Hematopoietic multipotent progenitor cell treated with erythropoietin and hydrocortisone succinate and interleukin-3 and kit ligand, for 6 days (in vitro differentiated cells): ENCODE measurements around the gene TEP1.
A peak's percentile ranks its signal among the peaks of the same experiment; 100 is the strongest.

Source experiments
- DNase-seq: peaks from one replicate; pipeline ENCODE4 v3.0.0-alpha.2; 2015

The TEP1 gene

DNA sequence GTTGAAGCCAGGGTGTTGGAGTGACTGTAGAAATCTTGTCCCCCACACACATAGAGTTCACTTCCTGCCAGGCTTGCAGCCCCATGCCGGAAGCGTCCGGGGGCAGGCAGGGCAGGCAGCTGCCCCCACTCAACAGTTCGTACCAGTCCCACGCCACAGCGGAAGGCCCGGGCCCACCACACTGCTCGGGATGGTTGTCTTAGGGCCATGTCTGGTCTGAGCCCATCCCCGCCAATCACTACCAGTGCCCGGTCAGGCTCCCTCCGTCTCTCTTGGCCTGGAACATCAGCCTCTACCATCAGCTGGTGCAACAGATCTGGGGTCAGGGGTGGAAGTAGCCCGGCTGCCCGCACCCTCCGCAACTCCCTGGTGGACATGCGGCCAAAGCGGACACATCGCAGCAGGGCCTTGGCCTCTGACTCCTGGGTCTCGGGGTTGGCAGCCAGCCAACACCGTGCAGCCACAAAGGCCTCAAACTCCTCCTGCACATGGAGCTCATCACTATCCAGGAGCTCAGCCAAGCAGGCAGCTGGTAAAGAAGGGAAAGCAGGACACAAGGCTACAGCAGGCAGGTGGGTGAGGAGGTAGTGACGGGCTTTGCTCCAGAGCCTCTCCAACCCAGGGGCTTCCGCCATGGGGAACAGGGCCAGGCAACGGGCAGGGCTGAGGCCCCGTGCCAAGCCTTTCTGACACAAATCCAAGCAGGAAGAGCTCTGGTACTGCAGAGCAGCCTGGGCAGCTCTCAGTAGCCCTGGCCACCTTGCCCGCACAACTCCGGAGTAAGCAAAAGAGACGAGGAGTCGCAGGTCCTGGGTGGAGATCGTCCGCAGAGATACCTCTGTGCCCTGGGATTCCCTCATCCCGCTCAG is 16.7 kb upstream of the TEP1 start:
- no peak for DNase-seq

DNA sequence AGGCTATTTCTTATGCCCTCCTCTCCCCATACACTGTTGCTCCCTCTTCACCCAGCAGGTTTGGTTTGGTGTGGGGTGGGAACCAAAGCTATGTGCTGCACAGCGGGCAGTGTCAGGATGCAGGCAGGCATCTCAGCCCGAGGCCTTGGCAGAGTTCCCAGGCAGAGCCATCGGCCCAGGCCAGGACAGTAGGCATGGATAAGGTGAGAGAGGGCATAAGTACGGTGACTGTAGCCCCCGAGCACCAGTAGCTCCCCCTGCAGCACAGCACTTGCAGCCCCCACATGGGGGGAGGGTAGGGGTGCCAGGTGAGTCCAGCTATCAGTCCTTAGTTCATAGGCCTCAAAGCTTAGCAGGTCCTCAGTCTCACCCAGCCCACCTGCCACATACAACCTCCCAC is 15.5 kb upstream of the TEP1 start:
- DNase-seq: no peak

DNA sequence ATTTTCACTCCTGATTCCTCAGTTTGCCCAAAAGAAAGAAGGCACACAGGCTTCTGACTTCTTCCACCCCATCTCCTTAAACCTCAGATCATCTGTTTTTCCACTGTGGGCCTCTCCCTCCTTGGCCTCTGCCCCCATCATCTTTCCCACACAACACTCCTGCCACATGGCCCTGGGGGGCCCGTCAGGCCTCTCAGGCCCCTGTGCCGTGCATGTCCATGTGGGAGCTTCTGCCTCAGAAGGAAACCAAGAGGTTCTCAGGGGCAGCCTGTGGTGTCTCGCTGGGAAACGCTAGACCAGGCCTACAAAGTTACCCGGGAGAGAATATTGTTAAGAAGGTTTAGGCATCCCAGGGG is 14.7 kb upstream of the TEP1 start:
- no peak for DNase-seq

DNA sequence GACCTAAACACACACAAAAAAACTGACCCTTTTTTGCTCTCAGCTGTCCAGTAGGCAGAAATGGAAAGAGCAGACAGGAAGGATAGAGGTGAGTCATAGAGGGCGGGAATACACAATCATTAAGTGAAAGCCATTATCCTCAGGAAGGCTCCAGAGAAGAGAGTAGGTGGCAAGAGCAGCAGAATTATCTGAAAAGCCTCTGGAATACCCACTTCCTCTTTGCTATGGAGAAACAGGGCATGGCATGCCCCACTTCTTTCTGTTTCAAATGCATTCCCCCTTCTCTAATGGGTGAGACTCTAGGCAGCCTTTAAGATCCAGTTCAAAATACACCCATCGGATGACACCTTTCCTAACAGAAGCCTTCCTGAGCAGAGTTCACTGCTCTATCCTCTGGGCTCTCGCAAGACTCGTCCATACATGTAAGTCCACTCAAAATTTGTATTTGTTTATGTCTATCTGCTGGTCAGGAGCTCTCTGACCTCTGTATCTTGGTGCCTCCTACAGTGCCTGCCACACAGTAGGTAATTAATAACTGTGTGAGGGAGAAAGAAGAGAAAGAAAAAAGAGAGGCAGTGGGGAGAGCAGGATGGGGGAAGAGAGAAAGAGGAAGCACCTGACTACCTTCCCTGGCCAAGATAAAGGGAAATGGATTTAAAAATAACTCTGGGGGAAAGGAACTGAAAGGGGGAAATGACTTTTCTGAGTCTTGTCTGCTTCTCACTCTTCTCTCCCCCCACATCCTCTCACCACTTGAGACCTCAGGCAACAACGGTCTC is 14.1 kb upstream of the TEP1 start:
- peak; percentile 60 for DNase-seq

DNA sequence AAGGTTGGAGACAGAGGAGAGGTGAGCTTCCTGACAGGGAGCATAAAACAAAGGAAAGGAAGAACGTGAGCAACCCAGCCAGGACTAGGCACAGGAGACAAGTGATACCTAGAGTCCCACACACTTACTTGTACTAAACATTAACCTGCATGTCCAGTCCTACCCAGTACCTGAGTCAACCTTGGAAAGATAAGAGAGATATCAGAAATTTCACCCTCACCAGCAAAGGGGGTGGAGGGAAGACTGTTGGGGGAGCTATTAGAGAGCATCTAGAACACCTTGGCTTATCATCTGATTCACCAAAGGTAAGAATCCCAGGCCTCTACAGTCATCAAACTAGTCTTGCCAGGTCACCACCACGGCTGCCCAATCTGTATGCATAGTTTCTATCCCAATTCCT is 11.6 kb upstream of the TEP1 start:
- DNase-seq: no peak

DNA sequence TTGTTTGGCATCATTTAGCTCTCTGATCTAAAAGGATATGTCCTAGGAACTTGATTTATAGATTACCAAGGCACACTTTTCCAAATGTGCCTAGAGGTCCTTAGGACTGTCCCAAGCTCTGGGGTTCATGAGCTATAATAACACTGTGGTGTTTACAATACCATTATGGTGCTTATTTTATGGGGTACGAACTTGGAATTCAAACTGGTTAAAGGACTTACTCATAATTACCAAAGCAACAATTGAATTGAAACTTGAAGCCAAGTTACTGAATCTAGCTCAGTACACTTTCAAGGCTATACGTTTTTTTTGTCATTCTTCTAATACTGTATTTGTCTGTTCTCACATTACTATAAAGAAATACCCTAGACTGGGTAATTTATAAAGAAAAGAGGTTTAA is 9.6 kb upstream of the TEP1 start:
- DNase-seq: no peak

DNA sequence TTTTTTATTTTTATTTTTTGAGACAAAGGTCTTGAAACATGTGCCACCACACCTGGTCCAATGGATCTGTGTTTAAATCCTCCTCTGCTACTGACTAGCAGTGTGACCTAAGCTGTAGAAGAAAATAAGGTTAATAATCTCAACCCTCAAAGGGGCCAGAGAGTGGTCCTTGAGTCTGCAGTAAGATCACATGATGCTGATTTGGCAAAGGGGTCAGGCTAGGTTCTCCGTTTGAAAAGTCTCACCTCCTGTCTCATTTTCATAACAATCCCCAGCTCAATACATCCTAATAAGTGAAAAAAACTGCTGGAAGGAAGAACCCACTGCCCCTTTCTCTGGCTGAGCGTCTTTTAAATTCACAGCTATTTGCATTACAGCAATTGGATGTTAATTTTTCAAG is 8.0 kb upstream of the TEP1 start:
- DNase-seq: no peak

DNA sequence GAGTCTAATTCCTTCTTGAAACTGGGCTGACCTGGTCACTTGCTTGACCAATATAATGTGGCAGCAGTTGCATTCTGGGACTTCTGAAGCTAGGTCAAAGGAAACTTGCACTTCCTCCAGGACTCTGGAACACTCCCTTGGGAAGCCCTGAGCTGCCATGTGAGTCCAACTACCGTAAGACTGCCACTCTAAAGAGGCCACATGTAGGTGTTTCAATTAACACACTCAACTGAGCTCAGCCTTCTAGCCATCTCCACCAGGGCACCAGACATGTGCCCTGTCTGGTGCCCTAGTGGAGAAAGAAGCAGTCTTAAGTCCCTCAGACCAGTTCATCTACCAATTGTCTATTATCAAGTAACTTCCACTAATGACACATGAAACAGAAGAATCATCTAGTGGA is 6.1 kb upstream of the TEP1 start:
- DNase-seq: no peak

DNA sequence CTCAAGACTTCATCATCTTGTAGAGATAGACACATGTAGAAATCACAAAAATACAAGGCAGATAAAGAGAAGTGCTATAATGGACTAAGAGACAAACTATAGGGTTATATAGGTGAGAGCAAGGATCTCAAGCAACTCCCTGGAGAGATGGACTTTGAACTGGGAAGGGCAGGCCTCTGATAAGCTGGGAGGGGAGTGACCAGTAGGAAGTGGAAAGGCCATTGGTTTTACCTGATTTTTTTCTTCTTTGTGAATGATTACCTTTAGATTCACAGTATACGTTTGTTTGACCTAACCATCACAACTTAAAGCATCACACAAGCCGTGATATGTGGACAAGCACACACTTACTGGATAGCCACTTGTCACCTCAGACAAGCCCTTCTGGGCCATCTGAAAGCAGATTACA is 5.2 kb upstream of the TEP1 start:
- no peak for DNase-seq

DNA sequence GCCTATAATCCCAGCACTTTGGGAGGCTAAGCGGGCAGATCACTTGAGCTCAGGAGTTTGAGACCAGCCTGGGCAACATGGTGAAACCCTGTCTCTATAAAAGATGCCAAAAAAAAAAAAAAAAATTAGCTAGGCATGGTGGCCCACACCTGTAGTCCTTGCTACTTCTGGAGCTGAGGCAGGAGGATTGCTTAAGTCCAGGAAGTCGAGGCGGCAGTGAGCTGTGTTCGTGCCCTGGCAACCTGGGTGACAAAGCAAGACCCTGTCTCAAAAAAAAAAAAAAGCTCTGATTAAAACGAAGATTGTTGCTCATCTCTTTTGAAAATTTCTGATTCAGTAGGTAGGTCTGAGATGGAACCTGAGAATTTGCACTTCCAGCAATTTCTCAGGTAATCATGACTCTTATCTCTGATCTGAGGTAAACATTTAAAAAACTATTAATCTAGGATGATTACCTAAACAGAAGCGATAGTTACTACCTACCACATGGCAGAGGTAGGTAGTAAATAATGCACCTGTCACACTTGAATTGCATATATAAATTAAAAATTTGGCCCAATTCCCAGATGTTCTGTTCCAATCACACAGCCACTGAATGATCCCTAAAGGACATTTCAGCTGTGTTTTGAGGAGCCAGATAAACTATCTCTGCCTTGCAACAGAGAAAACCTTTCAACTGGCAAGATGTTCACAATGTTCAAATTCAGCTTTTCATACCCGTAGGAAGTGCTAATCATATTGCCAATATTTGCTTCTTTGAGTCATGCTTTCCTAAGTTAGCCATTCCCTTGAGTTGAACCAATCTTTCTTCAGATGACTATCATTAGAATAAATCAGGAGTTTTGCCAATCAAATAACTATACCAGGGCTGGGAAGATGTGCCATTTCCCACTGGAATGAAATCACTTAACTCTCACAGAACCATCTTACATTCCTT is 4.2 kb upstream of the TEP1 start:
- DNase-seq: peak; percentile 11

DNA sequence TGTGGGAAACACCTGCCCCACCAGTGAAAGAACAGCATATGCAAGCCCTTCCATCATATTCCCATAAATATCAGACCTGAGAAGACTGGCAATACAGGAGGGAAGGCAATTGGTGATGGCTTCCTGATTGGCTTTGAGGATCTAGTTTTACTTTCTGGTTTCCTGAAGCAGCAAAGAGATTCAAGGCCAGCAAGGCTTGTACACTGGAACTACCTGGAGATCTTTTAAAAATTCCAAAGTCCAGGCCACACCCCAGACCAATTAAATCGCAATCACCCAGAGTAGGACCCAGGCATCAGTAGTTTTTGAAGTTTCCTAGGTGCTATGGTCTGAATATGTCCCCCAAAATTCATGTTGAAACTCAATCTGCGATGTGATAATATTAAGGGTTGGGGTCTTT is 2.9 kb upstream of the TEP1 start:
- DNase-seq: no peak

DNA sequence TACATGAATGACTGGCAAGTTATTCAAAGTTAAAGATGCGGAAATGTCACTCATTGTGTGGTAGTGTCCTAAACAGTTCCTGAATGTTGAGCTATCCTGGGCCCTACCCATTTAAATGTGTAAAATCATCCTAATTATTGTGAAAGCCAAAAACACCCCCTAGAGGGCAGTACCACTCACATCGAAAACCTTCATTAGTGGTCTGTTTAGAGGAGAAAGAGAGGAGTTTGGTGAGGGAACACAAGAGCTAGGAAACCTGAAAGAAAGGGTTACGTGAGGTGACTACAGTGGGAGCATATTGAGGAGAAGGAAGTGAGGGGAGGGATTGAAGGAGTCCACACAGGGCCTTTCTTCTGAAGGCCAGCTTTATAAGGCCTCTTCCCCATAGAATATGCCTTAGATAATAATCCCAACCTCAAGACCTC is 2.5 kb upstream of the TEP1 start:
- DNase-seq: peak; percentile 90

DNA sequence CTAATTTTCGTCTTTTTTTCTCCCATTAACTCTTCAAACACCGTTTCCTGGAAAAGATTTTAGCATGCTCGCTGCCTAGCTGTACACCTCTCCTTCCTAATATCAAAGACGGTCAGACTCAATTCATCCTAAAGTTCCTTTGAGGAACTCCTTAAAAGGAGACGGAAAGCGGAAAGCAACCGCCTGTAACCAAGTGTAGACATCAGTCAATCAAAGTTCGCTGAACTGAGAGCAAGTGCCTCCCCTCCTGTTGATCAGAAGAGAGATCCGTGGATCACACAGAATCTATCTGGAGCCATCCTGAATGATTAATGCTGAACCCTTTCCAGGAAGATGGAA is 412 bp upstream of the TEP1 start:
- peak; percentile 51 for DNase-seq

DNA sequence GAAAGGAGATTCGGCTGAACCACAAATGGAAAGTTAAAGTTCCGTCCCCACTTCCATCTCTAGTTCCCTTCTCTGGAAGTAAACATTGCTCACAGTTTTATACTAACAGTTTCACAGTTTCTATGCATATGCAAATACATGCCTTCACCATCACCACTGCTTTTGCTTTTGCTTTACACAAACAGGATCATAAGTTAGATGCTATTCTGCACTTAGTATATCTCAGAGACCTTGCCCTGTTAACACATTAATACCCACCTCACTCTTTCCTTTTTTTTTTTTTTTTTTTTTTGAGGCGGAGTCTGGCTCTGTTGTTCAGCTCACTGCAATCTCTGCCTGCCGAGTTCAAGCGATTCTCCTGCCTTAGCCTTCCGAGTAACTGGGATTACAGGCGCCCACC is 890 bp downstream of the TEP1 start:
- DNase-seq: no peak

DNA sequence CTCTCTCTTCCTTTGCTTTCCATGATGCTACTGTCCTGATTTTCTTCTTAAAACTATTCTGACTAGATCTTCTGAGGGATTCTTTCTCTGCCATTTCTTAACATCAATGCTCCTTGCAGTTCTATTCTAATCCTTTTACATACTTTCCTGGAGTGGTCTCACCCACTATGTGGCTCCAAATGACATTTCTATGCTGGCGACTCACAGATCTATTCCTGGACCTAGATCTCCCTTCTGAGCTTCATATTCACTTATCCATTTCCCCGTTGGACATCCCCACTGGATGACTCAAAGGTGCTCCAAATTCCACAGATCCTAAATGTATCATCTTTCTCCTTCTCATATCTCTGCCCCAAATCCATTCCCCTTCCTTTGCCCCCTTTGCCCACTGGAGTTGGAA is 4.1 kb downstream of the TEP1 start:
- DNase-seq: no peak

DNA sequence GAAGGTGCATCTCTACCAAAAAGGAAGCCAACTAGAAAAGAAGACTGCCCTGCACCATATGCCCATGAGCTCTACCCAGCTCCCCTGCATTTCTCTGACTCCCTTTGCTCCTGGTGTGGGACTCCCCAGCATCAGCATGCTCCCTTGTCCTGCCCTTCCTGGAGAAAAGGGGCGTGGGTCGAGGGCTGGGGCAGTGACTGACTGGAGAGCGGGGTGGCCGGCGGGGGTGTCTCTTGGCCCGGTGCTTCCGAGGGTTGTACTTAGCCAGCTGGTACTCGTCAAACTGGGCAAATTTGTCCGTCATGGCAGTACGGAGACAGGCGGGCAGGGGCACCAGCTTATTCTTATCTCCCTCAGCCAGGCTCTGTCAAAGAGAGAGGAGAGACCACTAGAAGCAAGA is 9.8 kb downstream of the TEP1 start:
- no peak for DNase-seq

DNA sequence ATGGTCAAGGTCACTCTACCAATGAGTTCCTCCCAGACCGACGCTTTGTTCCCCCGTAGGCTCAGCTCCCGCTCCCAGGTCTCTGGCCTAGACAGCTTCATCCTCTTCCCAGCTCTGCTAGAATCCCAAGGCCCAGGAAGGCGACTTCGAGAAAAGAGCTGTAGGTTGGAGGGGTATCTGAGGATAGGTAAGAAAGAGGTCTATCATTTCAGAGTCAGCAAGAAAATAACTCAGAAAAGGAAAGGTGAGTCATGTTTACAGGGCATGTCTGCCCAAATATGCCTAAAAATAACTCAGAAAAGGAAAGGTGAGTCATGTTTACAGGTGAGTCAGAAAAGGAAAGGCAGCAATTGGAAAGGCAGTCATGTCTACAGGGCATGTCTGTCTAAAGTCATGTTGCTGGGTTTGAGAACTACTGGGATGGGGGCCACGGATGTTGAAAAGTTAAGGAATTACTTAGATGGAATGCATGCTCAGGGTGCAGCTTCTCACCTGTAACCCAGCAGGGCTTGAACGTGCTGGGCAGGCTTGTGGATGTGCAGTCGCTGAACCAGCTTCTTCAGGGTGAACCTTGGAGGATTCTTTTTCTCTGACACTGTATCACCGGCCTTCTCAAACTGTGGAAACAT is 12.2 kb downstream of the TEP1 start:
- DNase-seq: no peak

DNA sequence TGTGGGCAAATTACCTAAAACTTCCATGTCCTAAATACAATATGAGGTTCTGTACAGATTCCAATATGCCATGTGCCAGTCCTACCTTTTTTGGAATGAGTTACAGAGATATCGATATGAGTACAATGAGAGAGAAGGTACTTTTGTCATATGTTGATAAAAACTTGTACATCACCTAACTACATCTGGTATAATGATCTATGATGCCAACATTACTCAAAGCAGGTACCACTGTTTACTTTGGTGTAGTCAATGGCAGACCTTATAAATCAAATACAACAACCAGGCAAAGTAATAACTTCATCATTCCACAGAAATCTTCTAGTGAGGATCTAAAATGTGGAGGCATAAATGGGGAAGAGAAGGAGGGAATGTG is 12.7 kb downstream of the TEP1 start:
- DNase-seq: no peak

DNA sequence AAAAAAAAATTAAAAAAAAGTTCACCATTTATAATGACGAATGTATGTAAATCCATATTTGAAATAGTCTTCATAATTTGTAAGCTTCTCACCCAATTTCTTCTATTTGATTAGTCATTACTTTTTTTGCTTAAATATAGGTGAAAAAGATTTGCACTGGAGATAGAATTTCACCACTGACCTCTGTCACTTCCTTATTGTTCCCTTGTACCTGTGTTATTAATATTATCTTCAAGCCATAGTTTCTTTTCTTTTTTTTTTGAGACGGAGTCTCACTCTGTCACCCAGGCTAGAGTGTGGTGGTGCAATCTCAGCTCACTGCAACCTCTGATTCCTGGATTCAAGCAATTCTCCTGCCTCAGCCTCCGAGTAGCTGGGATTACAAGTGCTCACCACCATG is 15.8 kb downstream of the TEP1 start:
- DNase-seq: no peak

DNA sequence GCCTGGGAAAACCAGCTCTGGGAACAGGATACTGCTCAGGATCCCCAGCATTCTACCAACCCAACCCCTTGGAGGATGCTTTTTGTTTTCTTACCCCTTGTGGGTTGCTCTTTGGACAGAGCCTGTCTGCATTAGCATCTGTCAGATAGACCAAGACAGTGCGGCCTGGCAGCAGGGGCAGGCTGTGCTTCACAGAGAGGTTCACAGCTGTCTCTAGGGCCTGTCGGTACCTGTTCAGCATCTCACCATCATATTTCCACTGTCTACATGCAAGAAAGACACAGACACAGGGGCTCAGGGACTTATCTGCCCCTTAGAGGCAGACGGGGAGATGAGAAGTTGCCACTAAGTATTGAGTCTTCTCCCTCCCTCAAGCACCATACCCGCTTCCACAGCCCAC is 21.8 kb downstream of the TEP1 start:
- DNase-seq: no peak

DNA sequence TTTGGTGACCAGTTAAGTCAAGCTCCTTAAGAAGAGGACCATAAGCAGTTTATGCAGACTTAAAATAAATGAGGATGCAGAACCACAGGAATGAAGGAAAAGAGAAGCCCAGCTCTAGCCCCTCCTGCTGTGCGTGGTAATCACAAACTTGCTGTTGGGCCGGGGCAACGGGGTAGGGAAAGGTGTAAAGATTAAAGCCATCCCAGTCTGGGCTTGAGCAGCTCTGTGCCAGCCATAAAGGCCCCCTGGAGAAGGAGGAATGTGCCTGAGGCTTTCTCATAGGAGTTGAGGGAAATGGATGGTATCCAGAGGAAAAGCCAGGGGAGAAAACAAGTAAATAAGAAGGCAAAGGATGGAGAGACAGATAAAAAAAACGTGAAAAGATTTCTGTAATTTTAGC is 25.1 kb downstream of the TEP1 start:
- DNase-seq: no peak

DNA sequence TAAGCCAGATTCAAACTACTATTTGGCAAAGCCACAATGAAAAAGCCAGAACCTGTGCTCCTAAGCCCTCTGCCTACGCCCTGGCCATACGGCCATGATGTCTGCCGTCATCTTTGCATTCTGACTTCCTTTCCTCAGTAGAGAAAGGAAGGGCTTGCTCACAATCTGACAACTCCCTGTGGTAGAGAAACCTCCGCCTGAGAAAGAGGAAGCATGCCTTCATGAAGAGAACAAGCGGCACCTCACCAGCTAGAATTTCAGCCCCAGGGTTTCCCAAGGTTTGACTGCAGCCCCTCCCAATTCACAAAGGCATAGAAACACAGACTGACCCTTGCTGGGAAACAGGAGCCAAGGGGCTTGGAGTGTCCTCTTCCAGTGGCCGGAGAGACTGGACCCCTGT is 25.7 kb downstream of the TEP1 start:
- peak; percentile 17 for DNase-seq

DNA sequence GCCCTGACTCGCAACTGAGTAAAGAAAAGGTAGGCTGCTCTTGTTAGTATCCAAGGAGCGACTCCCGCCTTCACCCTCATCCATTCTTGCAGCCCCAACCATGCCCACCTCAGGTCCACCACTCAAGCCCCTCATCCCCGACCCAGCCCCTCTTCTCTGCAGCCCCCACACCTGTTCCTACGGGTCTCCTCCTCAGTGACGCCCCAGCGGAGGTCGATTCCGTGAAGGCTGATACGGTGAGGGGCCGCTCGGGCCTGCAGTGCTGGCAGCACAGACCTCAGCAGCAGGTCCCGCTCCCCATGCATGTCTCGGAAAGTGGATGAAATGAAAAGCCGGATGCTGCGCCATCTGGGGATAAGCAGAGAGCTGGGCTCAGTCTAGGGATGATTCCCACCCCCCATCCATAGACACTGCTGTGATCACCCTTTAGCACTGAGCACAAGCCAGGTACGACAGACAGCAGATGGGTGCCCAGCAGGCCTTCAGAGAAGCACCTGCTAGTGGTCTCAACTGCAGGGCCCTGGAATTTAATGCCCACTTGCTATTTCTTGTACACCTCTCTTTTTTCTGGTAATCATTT is 26.9 kb downstream of the TEP1 start:
- no peak for DNase-seq
